Midbrain (tissue), 1 donor: ENCODE data around the gene MRPL22.
"Not testable (repeated sequence)": the region's sequence is repeated elsewhere in the genome, so short reads cannot be mapped to it uniquely, and the experiment has no call there.

ENCODE experiments used
- DNase-seq: peaks from one replicate; lab custom pipeline; 2025; lab: John Stamatoyannopoulos, UW

Gene MRPL22

GRCh38 chr5:154940772-154941620 lies at the start of gene MRPL22:
Gene MRPL22 (plus strand): TSS chr5:154941073. CDS start chr5:154941111, 38 bp downstream.
- peak; percentile 94 for DNase-seq

GRCh38 chr5:154892369-154892771 lies 48.5 kb upstream of the MRPL22 start:
- DNase-seq, result no peak

GRCh38 chr5:154893381-154893780 lies 47.5 kb upstream of the MRPL22 start:
- DNase-seq, result no peak

- no peak for DNase-seq
Measured at GRCh38 chr5:154895606-154896561, 45.0 kb upstream of the MRPL22 start.

GRCh38 chr5:154896562-154897165 lies 44.2 kb upstream of the MRPL22 start:
- no peak for DNase-seq

GRCh38 chr5:154898210-154898609 lies 42.7 kb upstream of the MRPL22 start:
- no peak for DNase-seq

DNA sequence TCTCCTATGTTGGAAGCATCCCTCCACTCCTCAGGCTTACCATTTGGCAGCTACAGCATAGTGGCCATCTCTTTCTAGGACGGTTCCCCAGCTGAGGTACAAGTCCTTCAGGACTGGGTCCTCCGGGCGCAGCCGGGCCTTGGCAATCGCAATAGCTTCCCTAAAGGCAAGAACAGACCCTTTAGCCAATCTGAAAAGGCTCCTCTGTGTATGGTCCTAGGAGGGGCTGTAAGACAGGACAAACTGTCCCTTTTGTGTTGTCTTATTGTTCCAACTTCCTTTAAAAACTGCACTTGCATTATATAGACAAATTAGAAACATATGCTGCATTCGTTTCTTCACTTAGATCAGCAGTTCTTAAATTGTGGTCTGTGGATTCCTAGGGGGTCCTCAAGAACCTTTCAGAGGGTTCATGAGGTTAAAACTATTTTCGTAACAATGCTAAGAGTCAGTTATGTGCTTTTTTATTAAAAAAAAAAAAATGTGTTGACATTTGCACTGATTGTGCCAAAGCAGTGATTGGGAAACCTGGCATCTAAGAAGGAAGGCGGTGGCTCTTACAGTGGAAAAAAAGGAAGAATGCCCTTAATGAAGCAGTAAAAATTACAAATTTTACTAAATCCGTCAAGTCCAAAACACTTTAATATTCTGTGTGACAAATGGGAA lies 41.6 kb upstream of the MRPL22 start:
- DNase-seq, result no peak

DNA sequence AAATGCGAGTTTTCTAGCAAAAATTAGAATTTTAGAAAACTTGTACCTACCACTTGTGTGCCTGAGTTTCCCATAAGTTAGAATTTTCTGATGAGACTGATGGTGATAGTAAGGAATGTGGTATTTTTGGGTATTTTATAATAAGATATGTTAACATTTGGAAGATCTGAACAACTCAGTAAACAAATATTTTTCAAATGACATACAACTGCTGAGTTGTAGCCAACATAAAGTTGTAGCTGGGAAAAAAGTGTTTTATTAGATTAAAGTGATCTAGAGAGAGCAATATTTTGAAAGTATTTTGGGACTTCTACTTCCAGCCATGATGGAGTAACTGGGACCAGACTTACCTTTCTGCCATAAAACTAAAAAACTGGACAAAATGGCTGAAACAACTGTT lies 40.8 kb upstream of the MRPL22 start:
- DNase-seq, result no peak

DNA sequence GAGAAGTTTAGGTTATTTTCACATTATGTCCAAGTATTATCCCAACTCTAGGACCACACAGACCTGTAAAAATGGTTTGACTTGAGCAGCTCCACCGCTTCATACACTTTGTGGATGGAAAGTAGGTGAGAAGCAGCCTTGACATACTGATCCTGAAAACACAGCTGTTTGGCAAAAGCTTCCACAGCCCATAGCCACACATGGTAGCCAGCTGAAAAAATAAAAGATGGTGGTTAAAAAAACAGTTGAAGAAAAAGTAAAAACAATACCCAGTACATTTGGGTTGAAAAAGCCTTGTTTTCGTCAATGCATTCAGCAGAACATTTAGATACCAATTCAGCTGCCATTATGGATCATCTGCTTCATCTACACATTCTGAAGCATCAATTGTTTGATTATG lies 39.6 kb upstream of the MRPL22 start:
- DNase-seq, result no peak

GRCh38 chr5:154901913-154902312 lies 39.0 kb upstream of the MRPL22 start:
- no peak for DNase-seq

GRCh38 chr5:154905601-154906000 lies 35.3 kb upstream of the MRPL22 start:
- DNase-seq, result not testable (repeated sequence)

GRCh38 chr5:154916874-154917273 lies 24.0 kb upstream of the MRPL22 start:
- no peak for DNase-seq

- DNase-seq, result no peak
Measured at GRCh38 chr5:154917757-154918156, 23.1 kb upstream of the MRPL22 start.

DNA sequence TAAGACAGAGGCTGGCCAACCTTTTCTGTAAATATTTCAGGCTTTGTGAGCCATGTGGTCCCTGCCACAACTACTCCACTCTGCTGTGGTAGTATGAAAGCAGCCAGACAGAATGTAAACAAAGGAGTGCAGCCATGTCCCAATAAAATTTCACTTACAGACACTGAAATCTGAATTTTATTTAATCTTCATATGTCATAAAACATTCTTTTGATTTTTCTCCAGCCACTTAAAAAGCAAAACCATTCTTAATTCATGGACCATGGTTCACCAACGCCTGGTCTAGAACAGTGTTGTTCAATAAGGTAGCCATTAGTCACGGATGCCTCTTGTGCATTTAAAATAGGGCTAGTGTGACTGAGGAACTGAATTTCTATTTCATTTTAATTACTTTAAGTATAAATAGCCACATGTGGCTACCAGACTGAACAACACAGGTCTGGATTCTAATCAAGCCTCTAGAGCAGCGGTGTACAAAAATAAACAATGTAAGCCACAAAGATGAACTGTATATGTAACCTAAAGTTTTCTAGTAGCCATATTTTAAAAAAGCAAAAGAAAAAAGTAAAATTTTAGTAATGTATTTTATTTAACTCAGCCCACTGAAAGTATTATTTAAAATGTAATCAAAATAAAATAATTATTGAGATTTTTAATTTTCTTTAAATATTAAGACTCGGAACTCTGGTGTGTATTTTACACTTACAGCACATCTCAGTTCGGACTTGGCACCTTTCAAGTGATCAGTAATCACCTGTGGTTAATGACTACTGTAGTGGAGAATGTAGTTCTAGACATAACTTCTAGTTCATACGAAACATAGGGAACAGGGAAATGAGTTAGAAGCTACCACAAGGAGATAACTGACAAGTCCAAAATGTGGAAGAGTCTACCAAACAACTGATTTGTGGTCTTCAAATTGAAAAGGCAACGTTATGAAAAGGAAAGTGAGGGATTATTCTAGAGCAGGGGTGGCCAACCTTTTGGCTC lies 17.1 kb upstream of the MRPL22 start:
- no peak for DNase-seq

DNA sequence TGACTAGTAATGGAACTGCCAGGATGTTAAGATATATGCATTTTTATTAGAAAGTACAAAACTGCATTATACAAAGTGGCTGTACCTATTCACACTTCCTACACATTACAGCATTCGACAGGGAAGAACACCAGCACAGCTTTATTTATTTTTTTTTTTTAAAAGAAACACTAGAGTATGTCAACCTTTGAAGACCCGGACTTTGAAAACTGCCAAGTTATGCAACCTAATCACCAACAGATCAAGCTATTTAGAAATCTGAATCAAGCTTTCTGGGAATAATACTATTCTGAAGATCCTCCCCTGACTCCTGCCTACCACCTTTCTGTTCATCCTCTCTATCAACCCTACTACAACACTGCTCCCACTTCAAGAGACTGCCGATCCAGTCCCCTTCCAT lies 7.3 kb upstream of the MRPL22 start:
- no peak for DNase-seq

- DNase-seq, result no peak
Measured at GRCh38 chr5:154934881-154935280, 6.0 kb upstream of the MRPL22 start.

GRCh38 chr5:154937186-154937717 lies 3.6 kb upstream of the MRPL22 start:
- no peak for DNase-seq

GRCh38 chr5:154937718-154938466 lies 3.0 kb upstream of the MRPL22 start, which contains the start of gene GEMIN5:
Gene GEMIN5 (minus strand): TSS chr5:154938211. CDS start chr5:154938133, 78 bp downstream.
- peak; percentile 84 for DNase-seq

DNA sequence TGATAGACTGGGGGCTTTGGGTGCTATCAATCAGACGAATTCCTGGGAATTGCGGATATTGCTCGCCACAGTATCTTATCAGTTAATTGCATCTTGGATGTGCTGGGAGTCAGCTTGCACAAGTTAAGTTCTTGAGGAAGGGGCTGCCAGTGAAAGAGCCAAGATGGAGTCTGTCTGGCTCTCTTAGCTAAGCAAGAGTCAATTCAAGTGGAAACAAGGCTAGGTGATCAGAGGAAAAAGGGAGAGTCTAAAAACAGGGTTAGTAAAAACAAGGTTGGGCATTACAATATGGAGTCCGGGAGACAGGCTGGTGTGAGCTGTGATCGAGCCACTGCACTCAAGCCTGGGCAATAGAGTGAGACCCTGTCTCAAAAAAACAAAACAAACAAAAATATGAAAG lies 1.5 kb upstream of the MRPL22 start:
- DNase-seq, result not testable (repeated sequence)
